HG02938 (cell line): ENCODE results near the gene PTN.
"Not testable (repeated sequence)": the region's sequence is repeated elsewhere in the genome, so short reads cannot be mapped to it uniquely, and the experiment has no call there.

Source experiments
- ATAC-seq: cut with Tn5 transposase; IDR thresholded peaks from one replicate; pipeline ENCODE4 v1.9.1; 2021; ENCODE audit warnings: mild to moderate bottlenecking, moderate library complexity; ENCODE audit not compliant: unreplicated experiment

PTN gene

GRCh38 chr7:137181619-137182018 lies 161.9 kb downstream of the PTN start:
- ATAC-seq, result not testable (repeated sequence)
